ENCODE results near the gene PTPN11. TPM values are rescaled to one million over a fixed set of nuclear protein-coding genes. Genes with fewer than 3 reads are reported as not detected.

Gene PTPN11
- total RNA-seq, 4 donors from 2014 or later, result 124 to 245 (median 169) TPM

GRCh38 chr12:112418273-112418607 lies 507 bp upstream of the PTPN11 start:
- TF ChIP-seq CTCF (IDR thresholded peaks at IDR 0.05; ENCODE audit: low read depth), result no peak

- no peak for TF ChIP-seq CTCF (IDR thresholded peaks at IDR 0.05; ENCODE audit: low read depth)
These were observed 768 bp downstream of the PTPN11 start for GRCh38 chr12:112419297-112420133.

- no peak for TF ChIP-seq CTCF (IDR thresholded peaks at IDR 0.05; ENCODE audit: low read depth)
These were observed 2.0 kb downstream of the PTPN11 start for GRCh38 chr12:112420740-112421139.

- TF ChIP-seq CTCF (IDR thresholded peaks at IDR 0.05; ENCODE audit: low read depth), result no peak
These were observed 2.6 kb downstream of the PTPN11 start for GRCh38 chr12:112421363-112421762.

GRCh38 chr12:112422531-112422930 lies 3.8 kb downstream of the PTPN11 start:
- TF ChIP-seq CTCF (IDR thresholded peaks at IDR 0.05; ENCODE audit: low read depth), result no peak

GRCh38 chr12:112424126-112424525 lies 5.4 kb downstream of the PTPN11 start:
- TF ChIP-seq CTCF (IDR thresholded peaks at IDR 0.05; ENCODE audit: low read depth), result no peak

GRCh38 chr12:112425582-112426382 lies 7.0 kb downstream of the PTPN11 start:
- TF ChIP-seq CTCF (IDR thresholded peaks at IDR 0.05; ENCODE audit: low read depth), result no peak
